Stimulated activated CD4-positive, alpha-beta T cell treated with anti-CD3 and anti-CD28 coated beads, TNF-alpha, amount 100 ng/mL, for 24 hours (primary cell): ENCODE results near the gene ETNK2.
"Not testable (repeated sequence)": the region's sequence is repeated elsewhere in the genome, so short reads cannot be mapped to it uniquely, and the experiment has no call there.

ENCODE experiments used
- DNase-seq, 3 experiments: peaks; one replicate each; pipeline ENCODE4 v3.0.0-alpha.2; 2020; ENCODE audit warnings: low read depth in 3 of 3

Gene ETNK2

GRCh38 chr1:204099754-204100153, 52.1 kb downstream of the ETNK2 start:
- not testable (repeated sequence) for DNase-seq

- DNase-seq = no peak
These were observed 53.2 kb downstream of the ETNK2 start for GRCh38 chr1:204098683-204099082.

GRCh38 chr1:204096931-204097330, 54.9 kb downstream of the ETNK2 start:
- DNase-seq = no peak

GRCh38 chr1:204094856-204095634, 56.8 kb downstream of the ETNK2 start:
- no peak for DNase-seq

- DNase-seq = no peak
These were observed 57.5 kb downstream of the ETNK2 start for GRCh38 chr1:204094313-204094729.

- no peak for DNase-seq
These were observed 58.1 kb downstream of the ETNK2 start for GRCh38 chr1:204093781-204094180.

- DNase-seq = no peak
These were observed 58.5 kb downstream of the ETNK2 start for GRCh38 chr1:204093421-204093717.

- DNase-seq = no peak
These were observed 59.0 kb downstream of the ETNK2 start for GRCh38 chr1:204092632-204093420.

GRCh38 chr1:204091787-204092312, 60.0 kb downstream of the ETNK2 start:
- no peak for DNase-seq

- no peak for DNase-seq
These were observed 60.8 kb downstream of the ETNK2 start for GRCh38 chr1:204091066-204091465.

GRCh38 chr1:204090132-204090531, 61.7 kb downstream of the ETNK2 start:
- not testable (repeated sequence) for DNase-seq

- DNase-seq = no peak
These were observed 62.6 kb downstream of the ETNK2 start for GRCh38 chr1:204089044-204089751.

- no peak for DNase-seq
These were observed 63.2 kb downstream of the ETNK2 start for GRCh38 chr1:204088596-204088995.

GRCh38 chr1:204087893-204088528, 63.8 kb downstream of the ETNK2 start:
- DNase-seq = no peak

- no peak for DNase-seq
These were observed 64.5 kb downstream of the ETNK2 start for GRCh38 chr1:204087181-204087892.

GRCh38 chr1:204085876-204086275, 66.0 kb downstream of the ETNK2 start:
- no peak for DNase-seq

- no peak for DNase-seq
These were observed 67.5 kb downstream of the ETNK2 start for GRCh38 chr1:204084247-204084772.

GRCh38 chr1:204083491-204083890, 68.4 kb downstream of the ETNK2 start:
- DNase-seq = no peak

- no peak for DNase-seq
These were observed 69.9 kb downstream of the ETNK2 start for GRCh38 chr1:204081791-204082513.

- DNase-seq = no peak
These were observed 70.6 kb downstream of the ETNK2 start for GRCh38 chr1:204081164-204081790.
